Caco-2 (cell line): Measurements from ENCODE around the gene NRP1. TPM values are rescaled to one million over a fixed set of nuclear protein-coding genes. Genes with fewer than 3 reads are reported as not detected.

ENCODE experiments used
- BruUV-seq: library from RNA; stranded (reverse); fragments of 400-500 nt; replicated peaks from 2 replicates; lab custom pipeline; 2021; lab: Mats Ljungman, UMichigan
- CTCF ChIA-PET: fragments of 300-600 bp; sonication (Branson Sonifier 250); formaldehyde crosslinking; loops from one replicate; lab custom pipeline; 2022; ENCODE audit warnings: antibody characterized with exemption; lab: Charles Lee
- POLR2A ChIA-PET: fragments of 300-600 bp; sonication (Branson Sonifier 250); formaldehyde crosslinking; loops from one replicate; lab custom pipeline; 2022; ENCODE audit warnings: antibody characterized with exemption; lab: Charles Lee
- DNase-seq, 2 experiments: peaks; one replicate each; pipeline versions ENCODE4 v3.0.0 to v3.0.0-alpha.2; 2020 to 2022
- H3K27me3 ChIP-seq: replicated peaks from 2 replicates; pipeline ENCODE4 v1.6.0; 2011; ENCODE audit warnings: low read length; ENCODE audit not compliant: control insufficient read depth, insufficient read depth
- H3K36me3 ChIP-seq: 2 replicates; pipeline ENCODE4 v1.5.1; 2011; ENCODE audit warnings: low read length; ENCODE audit not compliant: control insufficient read depth, insufficient read depth
- H3K4me1 ChIP-seq: fragments of 250-450 bp; sonication (Bioruptor Pico); 2 replicates; pipeline ENCODE4 v1.5.1; 2020; ENCODE audit warnings: mild to moderate bottlenecking
- H3K4me3 ChIP-seq: 2 replicates; pipeline ENCODE4 v1.5.1; 2011; ENCODE audit warnings: low read depth, mild to moderate bottlenecking, control low read depth, low read length
- H3K9me3 ChIP-seq: fragments of 250-450 bp; sonication (Bioruptor Pico); 2 replicates; pipeline ENCODE4 v1.5.1; 2020; ENCODE audit warnings: mild to moderate bottlenecking, moderate library complexity
- H3K27ac Mint-ChIP-seq: one replicate; pipeline ENCODE4 v1.8.0; 2022; ENCODE audit warnings: mixed read lengths; ENCODE audit not compliant: unreplicated experiment
- H3K27me3 Mint-ChIP-seq: one replicate; pipeline ENCODE4 v1.8.0; 2022; ENCODE audit warnings: mixed read lengths; ENCODE audit not compliant: insufficient read depth, unreplicated experiment
- H3K36me3 Mint-ChIP-seq: one replicate; pipeline ENCODE4 v1.8.0; 2022; ENCODE audit warnings: mild to moderate bottlenecking, mixed read lengths; ENCODE audit not compliant: insufficient read depth, unreplicated experiment
- H3K4me1 Mint-ChIP-seq: one replicate; pipeline ENCODE4 v1.8.0; 2022; ENCODE audit warnings: low read depth, mixed read lengths; ENCODE audit not compliant: unreplicated experiment
- H3K4me3 Mint-ChIP-seq: one replicate; pipeline ENCODE4 v1.8.0; 2022; ENCODE audit warnings: mild to moderate bottlenecking, moderate library complexity, mixed read lengths; ENCODE audit not compliant: unreplicated experiment
- H3K9me3 Mint-ChIP-seq: one replicate; pipeline ENCODE4 v1.8.0; 2022; ENCODE audit warnings: mixed read lengths; ENCODE audit not compliant: unreplicated experiment
- CTCF ChIP-seq, 2 experiments: fragments of 200-600 bp in 1 of 2; IDR thresholded peaks; 1 replicate in 1 of 2; 2 replicates in 1 of 2; pipeline versions ENCODE4 v1.5.1 to v1.8.0; 2011 to 2022; ENCODE audit warnings: antibody characterized with exemption in 1 of 2, control low read depth in 1 of 2, inconsistent platforms in 1 of 2, low read depth in 1 of 2, low read length in 1 of 2, mild to moderate bottlenecking in 1 of 2, moderate library complexity in 1 of 2; ENCODE audit not compliant: insufficient read depth in 1 of 2, severe bottlenecking in 1 of 2, unreplicated experiment in 1 of 2
- intact Hi-C: fragments of 100-400 bp; cut with micrococcal nuclease; formaldehyde crosslinking; loops from one replicate; pipeline ENCODE4 v1.10.0; 2022; ENCODE audit not compliant: unreplicated experiment
- total RNA-seq: library from RNA; stranded (reverse); gene quantifications from 2 replicates; pipeline ENCODE4 v1.2.3, GENCODE V29; 2022

NRP1 gene
- total RNA-seq, 1 experiment from 2014 or later, result 123 TPM

- intact Hi-C loops, result loop anchor here (1.0 kb wide), 1 partner anchor 16 kb away; no protein-coding TSS in a partner anchor
- DNase-seq, result no peak
- Histone ChIP-seq H3K36me3 (no peaks in the 10 kb centered on the region), H3K4me1 (peaks cover 48% of the 10 kb centered on the region), H3K9me3 (no peaks in the 10 kb centered on the region), H3K27me3 (no peaks in the 10 kb centered on the region), H3K4me3 (no peak overlapping the region)
- BruUV-seq, result no TSS peak
- ChIA-PET CTCF (no interaction called here), POLR2A (no interaction called here)
- Mint-ChIP-seq H3K27ac (peak overlapping the region; percentile 6), H3K4me3 (no peak overlapping the region), H3K36me3 (peaks cover 41% of the 10 kb centered on the region), H3K9me3 (no peaks in the 10 kb centered on the region), H3K27me3 (no peaks in the 10 kb centered on the region), H3K4me1 (peaks cover 35% of the 10 kb centered on the region)
- TF ChIP-seq CTCF (IDR thresholded peaks at IDR 0.05; ENCODE audit: insufficient read depth in 1 of 2, low read depth in 1 of 2, low read length in 1 of 2, severe bottlenecking in 1 of 2, unreplicated experiment in 1 of 2), result peak in 1 of 2 experiments; percentile 27
Observed at GRCh38 chr10:33290321-33291052, 44.0 kb downstream of the NRP1 start.

GRCh38 chr10:33289776-33290175 is 44.7 kb downstream of the NRP1 start:
- TF ChIP-seq CTCF (IDR thresholded peaks at IDR 0.05; ENCODE audit: insufficient read depth in 1 of 2, low read depth in 1 of 2, low read length in 1 of 2, severe bottlenecking in 1 of 2, unreplicated experiment in 1 of 2), result no peak
- Mint-ChIP-seq H3K27ac (no peak overlapping the region), H3K36me3 (peaks cover 36% of the 10 kb centered on the region), H3K27me3 (no peaks in the 10 kb centered on the region), H3K4me1 (peaks cover 35% of the 10 kb centered on the region), H3K9me3 (no peaks in the 10 kb centered on the region), H3K4me3 (no peak overlapping the region)
- no TSS peak for BruUV-seq
- ChIA-PET CTCF (no interaction called here), POLR2A (no interaction called here)
- H3K4me1 ChIP-seq, result peaks cover 48% of the 10 kb centered on the region
- no peak overlapping the region for H3K4me3 ChIP-seq
- H3K27me3 ChIP-seq, result no peaks in the 10 kb centered on the region
- DNase-seq, result no peak
- no peaks in the 10 kb centered on the region for H3K36me3 ChIP-seq
- no peaks in the 10 kb centered on the region for H3K9me3 ChIP-seq
- intact Hi-C loops, result no loop called here

DNA sequence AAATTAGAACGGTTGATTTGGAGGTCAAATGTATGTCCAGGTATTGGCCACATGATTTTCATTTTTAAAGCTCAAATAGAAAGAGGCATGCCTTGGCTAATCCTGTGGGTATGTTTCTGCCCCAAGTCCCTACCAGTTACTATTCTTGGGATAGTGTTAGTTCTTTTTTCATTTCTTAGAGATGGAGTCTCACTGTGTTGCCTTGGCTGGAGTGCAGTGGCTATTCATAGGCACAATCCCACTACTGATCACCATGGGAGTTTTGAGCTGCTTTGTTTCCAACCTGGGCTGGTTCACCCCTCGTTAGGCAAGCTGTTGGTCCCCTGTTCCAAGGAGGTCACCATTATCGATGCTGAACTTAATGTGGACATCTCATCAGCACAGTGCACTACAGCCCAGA is 46.3 kb downstream of the NRP1 start:
- H3K36me3 Mint-ChIP-seq, result peaks cover 19% of the 10 kb centered on the region
- Histone ChIP-seq H3K4me3 (no peak overlapping the region), H3K27me3 (no peaks in the 10 kb centered on the region), H3K36me3 (no peaks in the 10 kb centered on the region), H3K9me3 (no peaks in the 10 kb centered on the region), H3K4me1 (peaks cover 48% of the 10 kb centered on the region)
- BruUV-seq, result no TSS peak
- TF ChIP-seq CTCF (IDR thresholded peaks at IDR 0.05; ENCODE audit: insufficient read depth in 1 of 2, low read depth in 1 of 2, low read length in 1 of 2, severe bottlenecking in 1 of 2, unreplicated experiment in 1 of 2), result no peak
- no peak for DNase-seq
- no peaks in the 10 kb centered on the region for H3K27me3 Mint-ChIP-seq
- H3K4me1 Mint-ChIP-seq, result peaks cover 35% of the 10 kb centered on the region
- no peak overlapping the region for H3K4me3 Mint-ChIP-seq
- no peaks in the 10 kb centered on the region for H3K9me3 Mint-ChIP-seq
- H3K27ac Mint-ChIP-seq, result no peak overlapping the region
- POLR2A ChIA-PET, result interaction anchor here (0.5 kb wide), 1 partner anchor 95 kb away, joined by 3 read pairs; no protein-coding TSS in a partner anchor
- intact Hi-C loops, result no loop called here
- CTCF ChIA-PET, result no interaction called here
